ENCODE measurements around the gene SAMSN1. TPM values are rescaled to one million over a fixed set of nuclear protein-coding genes. Genes with fewer than 3 reads are reported as not detected.

Gene SAMSN1
- total RNA-seq, 5 donors from 2014 or later (not counting 1 experiment from before 2014, with no cell fraction given), result 25.3 to 64.6 (median 45.4) TPM

DNA sequence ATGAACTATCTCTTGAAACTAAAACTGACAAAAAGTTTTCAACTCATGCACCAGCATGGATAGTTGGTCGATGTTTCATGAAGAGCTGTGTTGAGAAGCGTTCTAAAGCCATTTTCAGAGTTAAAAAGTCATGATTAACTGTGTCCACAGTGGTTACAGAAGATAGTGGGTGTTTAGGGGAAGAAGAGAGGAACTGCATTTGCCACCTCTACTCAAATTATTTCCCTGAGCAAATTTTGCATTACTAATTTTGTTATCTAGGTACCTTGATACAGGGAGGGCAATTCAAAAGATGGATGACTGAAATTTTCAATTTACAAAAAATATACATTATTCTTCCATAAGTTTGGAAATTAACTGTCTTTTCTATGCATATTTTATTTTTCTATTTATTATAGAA, 15.5 kb downstream of the SAMSN1 start:
- DNase-seq, result no peak
- CTCF ChIA-PET, result no interaction called here
- Mint-ChIP-seq H3K4me3 (peak overlapping the region in 1 of 3 donors; percentile 21), H3K4me1 (peaks cover 69 to 76% (median 75%) of the 10 kb centered on the region in 3 donors), H3K27me3 (no peaks in the 10 kb centered on the region), H3K27ac (peak overlapping the region in 1 of 2 donors; percentile 74), H3K9me3 (peaks cover 0 to 4% (median 0%) of the 10 kb centered on the region in 3 donors), H3K36me3 (peaks cover 27% of the 10 kb centered on the region)
- H3K27ac ChIP-seq (ENCODE audit: low read length), result no peak overlapping the region
- no peaks in the 10 kb centered on the region for H3K27me3 ChIP-seq (replicated peaks in 1 of 2; ENCODE audit: control insufficient read depth in 2 of 2, extremely low read depth in 1 of 2, insufficient read depth in 2 of 2, low read length in 1 of 2)
- no peaks in the 10 kb centered on the region for H3K9me3 ChIP-seq
- H3K36me3 ChIP-seq (ENCODE audit: control insufficient read depth in 2 of 2, extremely low read depth in 1 of 2, insufficient read depth in 1 of 2, low read length in 1 of 2), result no peaks in the 10 kb centered on the region
- peaks cover 19 to 31% of the 10 kb centered on the region in 2 experiments for H3K4me1 ChIP-seq (ENCODE audit: control insufficient read depth in 1 of 2, extremely low read depth in 1 of 2, insufficient read depth in 2 of 2, low read length in 2 of 2)
- H3K4me3 ChIP-seq (ENCODE audit: control insufficient read depth in 1 of 2, extremely low read depth in 1 of 2, low read length in 1 of 2), result no peak overlapping the region
- POLR2A ChIA-PET, result interaction anchor here in 1 of 2 donors (0.6 kb wide), 1 partner anchor 168 kb away, joined by 3 read pairs; no protein-coding TSS in a partner anchor
- no CpG with 5 or more reads among the region's 2 CpGs for WGBS (ENCODE audit: insufficient coverage)
- no peak for ATAC-seq (replicated peaks in 1 of 4)

DNA sequence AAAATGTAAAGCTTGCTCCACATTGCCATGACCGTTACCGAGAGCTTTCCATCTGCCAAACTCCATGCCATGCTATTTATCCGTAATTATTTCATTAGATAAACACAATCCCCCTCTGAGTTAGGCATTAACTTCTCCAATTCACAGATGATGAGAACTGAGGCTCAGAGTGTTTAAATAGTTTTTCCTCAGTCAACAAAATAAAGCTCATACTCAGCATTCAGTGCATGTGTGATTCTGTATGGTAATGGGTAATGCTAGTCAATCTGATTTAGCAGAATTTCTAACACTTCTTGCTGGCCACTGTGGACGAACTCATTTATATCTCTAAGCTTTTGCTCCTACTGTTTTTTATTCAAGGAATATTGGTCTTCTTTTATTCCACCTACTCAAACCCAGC, 17.3 kb downstream of the SAMSN1 start:
- no peaks in the 10 kb centered on the region for H3K9me3 ChIP-seq
- Mint-ChIP-seq H3K27me3 (no peaks in the 10 kb centered on the region), H3K4me3 (peak overlapping the region in 2 of 3 donors; percentile 7 to 53), H3K36me3 (peaks cover 19% of the 10 kb centered on the region), H3K4me1 (peaks cover 64 to 70% (median 69%) of the 10 kb centered on the region in 3 donors), H3K9me3 (no peaks in the 10 kb centered on the region), H3K27ac (peak overlapping the region; percentile 66 to 68)
- peaks cover 19 to 20% of the 10 kb centered on the region in 2 experiments for H3K4me1 ChIP-seq (ENCODE audit: control insufficient read depth in 1 of 2, extremely low read depth in 1 of 2, insufficient read depth in 2 of 2, low read length in 2 of 2)
- H3K36me3 ChIP-seq (ENCODE audit: control insufficient read depth in 2 of 2, extremely low read depth in 1 of 2, insufficient read depth in 1 of 2, low read length in 1 of 2), result no peaks in the 10 kb centered on the region
- ChIA-PET POLR2A (no interaction called here), CTCF (interaction anchor here in 1 of 2 donors (1.2 to 1.5 kb wide), 2 partner anchors 15 to 22 kb away, joined by 3 to 4 read pairs; no protein-coding TSS in a partner anchor)
- DNase-seq (no peak), ATAC-seq (replicated peaks in 1 of 4) (no peak)
- no peak overlapping the region for H3K27ac ChIP-seq (ENCODE audit: low read length)
- WGBS (ENCODE audit: insufficient coverage), result 100% methylated on average over 2 of the region's 4 CpGs
- no peak overlapping the region for H3K4me3 ChIP-seq (ENCODE audit: control insufficient read depth in 1 of 2, extremely low read depth in 1 of 2, low read length in 1 of 2)
- H3K27me3 ChIP-seq (replicated peaks in 1 of 2; ENCODE audit: control insufficient read depth in 2 of 2, extremely low read depth in 1 of 2, insufficient read depth in 2 of 2, low read length in 1 of 2), result no peaks in the 10 kb centered on the region

GRCh38 chr21:14527696-14528652, 18.1 kb downstream of the SAMSN1 start:
- no peak for DNase-seq
- H3K36me3 ChIP-seq (ENCODE audit: control insufficient read depth in 2 of 2, extremely low read depth in 1 of 2, insufficient read depth in 1 of 2, low read length in 1 of 2), result no peaks in the 10 kb centered on the region
- peak overlapping the region in 1 of 2 donors; percentile 27 for H3K4me3 ChIP-seq (ENCODE audit: control insufficient read depth in 1 of 2, extremely low read depth in 1 of 2, low read length in 1 of 2)
- WGBS (ENCODE audit: insufficient coverage), result no CpG with 5 or more reads among the region's 2 CpGs
- peak overlapping the region; percentile 56 for H3K27ac ChIP-seq (ENCODE audit: low read length)
- H3K27me3 ChIP-seq (replicated peaks in 1 of 2; ENCODE audit: control insufficient read depth in 2 of 2, extremely low read depth in 1 of 2, insufficient read depth in 2 of 2, low read length in 1 of 2), result no peaks in the 10 kb centered on the region
- H3K36me3 Mint-ChIP-seq, result peaks cover 22% of the 10 kb centered on the region
- no peaks in the 10 kb centered on the region for H3K27me3 Mint-ChIP-seq
- ChIA-PET POLR2A (interaction anchor here (0.6 to 1.6 kb wide), 8 partner anchors 8 to 234 kb away, joined by 3 to 27 read pairs (median 4); partner anchors contain the start of gene HSPA13 (in 1 of the 2)), CTCF (interaction anchor here (0.7 to 1.7 kb wide), 6 partner anchors 9 to 210 kb away, joined by 3 to 9 read pairs (median 3); no protein-coding TSS in a partner anchor)
- H3K4me1 ChIP-seq (ENCODE audit: control insufficient read depth in 1 of 2, extremely low read depth in 1 of 2, insufficient read depth in 2 of 2, low read length in 2 of 2), result peaks cover 20 to 26% of the 10 kb centered on the region in 2 experiments
- ATAC-seq (replicated peaks in 1 of 4), result no peak
- peak overlapping the region; percentile 68 to 75 for H3K27ac Mint-ChIP-seq
- H3K9me3 ChIP-seq, result no peaks in the 10 kb centered on the region
- H3K9me3 Mint-ChIP-seq, result no peaks in the 10 kb centered on the region
- peaks cover 68 to 71% (median 71%) of the 10 kb centered on the region in 3 donors for H3K4me1 Mint-ChIP-seq
- peak overlapping the region; percentile 59 to 67 (median 60) for H3K4me3 Mint-ChIP-seq

- H3K27ac Mint-ChIP-seq, result peak overlapping the region; percentile 49 to 75
- WGBS (ENCODE audit: insufficient coverage), result 20% methylated on average over 6 of the region's 10 CpGs
- Histone ChIP-seq H3K4me1 (ENCODE audit: control insufficient read depth in 1 of 2, extremely low read depth in 1 of 2, insufficient read depth in 2 of 2, low read length in 2 of 2) (peaks cover 20 to 26% of the 10 kb centered on the region in 2 experiments), H3K36me3 (ENCODE audit: control insufficient read depth in 2 of 2, extremely low read depth in 1 of 2, insufficient read depth in 1 of 2, low read length in 1 of 2) (no peaks in the 10 kb centered on the region), H3K9me3 (no peaks in the 10 kb centered on the region), H3K4me3 (ENCODE audit: control insufficient read depth in 1 of 2, extremely low read depth in 1 of 2, low read length in 1 of 2) (peak overlapping the region in 1 of 2 donors; percentile 27), H3K27ac (ENCODE audit: low read length) (peak overlapping the region; percentile 56), H3K27me3 (replicated peaks in 1 of 2; ENCODE audit: control insufficient read depth in 2 of 2, extremely low read depth in 1 of 2, insufficient read depth in 2 of 2, low read length in 1 of 2) (no peaks in the 10 kb centered on the region)
- DNase-seq, result peak in 1 of 35 experiments; percentile 38
- no peaks in the 10 kb centered on the region for H3K27me3 Mint-ChIP-seq
- H3K4me1 Mint-ChIP-seq, result peaks cover 66 to 73% (median 73%) of the 10 kb centered on the region in 3 donors
- no peaks in the 10 kb centered on the region for H3K9me3 Mint-ChIP-seq
- POLR2A ChIA-PET, result interaction anchor here (0.5 to 1.6 kb wide), 9 partner anchors 8 to 576 kb away, joined by 3 to 27 read pairs (median 4); partner anchors contain the start of gene HSPA13 (in 1 of the 2)
- CTCF ChIA-PET, result interaction anchor here (0.7 to 2.0 kb wide), 7 partner anchors 10 to 211 kb away, joined by 3 to 9 read pairs (median 3); no protein-coding TSS in a partner anchor
- peak; percentile 50 to 60 (median 56) for ATAC-seq (replicated peaks in 1 of 4)
- peaks cover 22% of the 10 kb centered on the region for H3K36me3 Mint-ChIP-seq
- peak overlapping the region; percentile 59 to 67 (median 60) for H3K4me3 Mint-ChIP-seq
These were observed 19.0 kb downstream of the SAMSN1 start for GRCh38 chr21:14526836-14527695.

DNA sequence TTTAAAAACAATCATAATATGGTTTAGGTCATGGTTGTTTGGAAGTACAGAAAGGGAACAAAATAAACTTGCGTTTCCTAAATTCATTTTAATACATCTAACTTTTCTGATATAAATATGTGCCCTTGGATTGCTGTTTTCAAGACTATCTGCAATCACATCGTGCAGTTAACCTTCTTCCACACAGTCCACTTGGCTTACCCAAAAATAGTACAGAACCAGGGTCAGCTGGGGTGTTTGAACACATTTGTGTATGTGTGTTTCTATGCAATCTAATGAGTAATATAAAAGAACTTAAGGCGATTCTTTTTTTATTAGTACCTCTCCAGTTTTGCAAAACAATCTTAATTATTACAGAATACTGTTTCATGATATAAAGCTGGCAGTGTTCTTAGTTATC, 19.9 kb downstream of the SAMSN1 start:
- Mint-ChIP-seq H3K27ac (peak overlapping the region in 1 of 2 donors; percentile 75), H3K4me3 (peak overlapping the region; percentile 59 to 67 (median 60)), H3K36me3 (peaks cover 30% of the 10 kb centered on the region), H3K4me1 (peaks cover 70 to 74% (median 73%) of the 10 kb centered on the region in 3 donors), H3K9me3 (no peaks in the 10 kb centered on the region), H3K27me3 (no peaks in the 10 kb centered on the region)
- ATAC-seq (replicated peaks in 1 of 4), result no peak
- POLR2A ChIA-PET, result interaction anchor here (0.6 to 1.6 kb wide), 4 partner anchors 10 to 209 kb away, joined by 3 to 9 read pairs (median 3); no protein-coding TSS in a partner anchor
- CTCF ChIA-PET, result interaction anchor here (0.8 to 2.0 kb wide), 5 partner anchors 15 to 212 kb away, joined by 3 to 9 read pairs (median 3); no protein-coding TSS in a partner anchor
- H3K36me3 ChIP-seq (ENCODE audit: control insufficient read depth in 2 of 2, extremely low read depth in 1 of 2, insufficient read depth in 1 of 2, low read length in 1 of 2), result no peaks in the 10 kb centered on the region
- H3K9me3 ChIP-seq, result no peaks in the 10 kb centered on the region
- no peak overlapping the region for H3K27ac ChIP-seq (ENCODE audit: low read length)
- no CpG with 5 or more reads among the region's 3 CpGs for WGBS (ENCODE audit: insufficient coverage)
- no peaks in the 10 kb centered on the region for H3K27me3 ChIP-seq (replicated peaks in 1 of 2; ENCODE audit: control insufficient read depth in 2 of 2, extremely low read depth in 1 of 2, insufficient read depth in 2 of 2, low read length in 1 of 2)
- DNase-seq, result no peak
- no peak overlapping the region for H3K4me3 ChIP-seq (ENCODE audit: control insufficient read depth in 1 of 2, extremely low read depth in 1 of 2, low read length in 1 of 2)
- peaks cover 18 to 26% of the 10 kb centered on the region in 2 experiments for H3K4me1 ChIP-seq (ENCODE audit: control insufficient read depth in 1 of 2, extremely low read depth in 1 of 2, insufficient read depth in 2 of 2, low read length in 2 of 2)

Data from T-cell (primary cell).